Hepatocyte (in vitro differentiated cells): ENCODE measurements around the gene AUTS2.

Experiments
- EZH2phosphoT487 ChIP-seq: fragments of 200-600 bp; sonication (generic); IDR thresholded peaks from one replicate; pipeline ENCODE4 v1.6.1; 2018; ENCODE audit warnings: antibody characterized with exemption, mild to moderate bottlenecking, low read depth, moderate library complexity; ENCODE audit not compliant: unreplicated experiment, severe bottlenecking
- TF ChIP-seq, protein P1 (sequence below): fragments of 200-600 bp; sonication (generic); IDR thresholded peaks from 2 replicates; pipeline ENCODE4 v1.5.1; 2016; ENCODE audit warnings: antibody characterized with exemption, mild to moderate bottlenecking; ENCODE audit not compliant: poor library complexity

GRCh38 chr7:69932034-69932628 is 333.9 kb downstream of the AUTS2 start:
- TF ChIP-seq, protein P1, sequence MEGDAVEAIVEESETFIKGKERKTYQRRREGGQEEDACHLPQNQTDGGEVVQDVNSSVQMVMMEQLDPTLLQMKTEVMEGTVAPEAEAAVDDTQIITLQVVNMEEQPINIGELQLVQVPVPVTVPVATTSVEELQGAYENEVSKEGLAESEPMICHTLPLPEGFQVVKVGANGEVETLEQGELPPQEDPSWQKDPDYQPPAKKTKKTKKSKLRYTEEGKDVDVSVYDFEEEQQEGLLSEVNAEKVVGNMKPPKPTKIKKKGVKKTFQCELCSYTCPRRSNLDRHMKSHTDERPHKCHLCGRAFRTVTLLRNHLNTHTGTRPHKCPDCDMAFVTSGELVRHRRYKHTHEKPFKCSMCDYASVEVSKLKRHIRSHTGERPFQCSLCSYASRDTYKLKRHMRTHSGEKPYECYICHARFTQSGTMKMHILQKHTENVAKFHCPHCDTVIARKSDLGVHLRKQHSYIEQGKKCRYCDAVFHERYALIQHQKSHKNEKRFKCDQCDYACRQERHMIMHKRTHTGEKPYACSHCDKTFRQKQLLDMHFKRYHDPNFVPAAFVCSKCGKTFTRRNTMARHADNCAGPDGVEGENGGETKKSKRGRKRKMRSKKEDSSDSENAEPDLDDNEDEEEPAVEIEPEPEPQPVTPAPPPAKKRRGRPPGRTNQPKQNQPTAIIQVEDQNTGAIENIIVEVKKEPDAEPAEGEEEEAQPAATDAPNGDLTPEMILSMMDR, result peak; percentile 78
- TF ChIP-seq EZH2phosphoT487, result no peak
